ENCODE data around the gene NAIF1.
"Not testable (repeated sequence)": the region's sequence is repeated elsewhere in the genome, so short reads cannot be mapped to it uniquely, and the experiment has no call there.

The NAIF1 gene

GRCh38 chr9:128056887-128057723, 10.0 kb downstream of the NAIF1 start:
- no peak for DNase-seq

- DNase-seq, result no peak
Observed at GRCh38 chr9:128056086-128056485, 11.0 kb downstream of the NAIF1 start.

GRCh38 chr9:128055344-128056040, 11.6 kb downstream of the NAIF1 start:
- no peak for DNase-seq

GRCh38 chr9:128054087-128054486, 13.0 kb downstream of the NAIF1 start:
- no peak for DNase-seq

GRCh38 chr9:128053560-128053959, 13.6 kb downstream of the NAIF1 start:
- DNase-seq, result no peak

- DNase-seq, result no peak
Observed at GRCh38 chr9:128051932-128052709, 15.0 kb downstream of the NAIF1 start.

GRCh38 chr9:128049843-128050242, 17.3 kb downstream of the NAIF1 start:
- DNase-seq, result no peak

GRCh38 chr9:128048663-128049062, 18.5 kb downstream of the NAIF1 start:
- DNase-seq, result no peak

GRCh38 chr9:128047231-128047630, 19.9 kb downstream of the NAIF1 start:
- no peak for DNase-seq

GRCh38 chr9:128045831-128046230, 21.3 kb downstream of the NAIF1 start:
- no peak for DNase-seq

- not testable (repeated sequence) for DNase-seq
Observed at GRCh38 chr9:128045409-128045808, 21.7 kb downstream of the NAIF1 start.

- DNase-seq, result no peak
Observed at GRCh38 chr9:128043467-128043868, 23.7 kb downstream of the NAIF1 start.

- DNase-seq, result no peak
Observed at GRCh38 chr9:128042043-128042442, 25.1 kb downstream of the NAIF1 start.

GRCh38 chr9:128040783-128041182, 26.3 kb downstream of the NAIF1 start:
- not testable (repeated sequence) for DNase-seq

- not testable (repeated sequence) for DNase-seq
Observed at GRCh38 chr9:128036522-128036921, 30.6 kb downstream of the NAIF1 start.

GRCh38 chr9:128034821-128035652, 32.1 kb downstream of the NAIF1 start:
- peak; percentile 40 for DNase-seq

GRCh38 chr9:128033609-128034008, 33.5 kb downstream of the NAIF1 start:
- no peak for DNase-seq

- DNase-seq, result no peak
Observed at GRCh38 chr9:128027705-128028104, 39.4 kb downstream of the NAIF1 start.

- DNase-seq, result no peak
Observed at GRCh38 chr9:128026773-128027541, 40.2 kb downstream of the NAIF1 start.

GRCh38 chr9:128026255-128026772, 40.8 kb downstream of the NAIF1 start:
- no peak for DNase-seq

GRCh38 chr9:128025736-128026135, 41.4 kb downstream of the NAIF1 start:
- DNase-seq, result no peak
